ENCODE data around the gene KCNH5.
"Not testable (repeated sequence)": the region's sequence is repeated elsewhere in the genome, so short reads cannot be mapped to it uniquely, and the experiment has no call there.

The KCNH5 gene

GRCh38 chr14:62759796-62760195 lies 285.5 kb downstream of the KCNH5 start:
- no peak overlapping the region for H3K4me3 ChIP-seq (ENCODE audit: low read depth, low read length)

GRCh38 chr14:62746881-62747280 lies 298.4 kb downstream of the KCNH5 start:
- H3K4me3 ChIP-seq (ENCODE audit: low read depth, low read length) = not testable (repeated sequence)

DNA sequence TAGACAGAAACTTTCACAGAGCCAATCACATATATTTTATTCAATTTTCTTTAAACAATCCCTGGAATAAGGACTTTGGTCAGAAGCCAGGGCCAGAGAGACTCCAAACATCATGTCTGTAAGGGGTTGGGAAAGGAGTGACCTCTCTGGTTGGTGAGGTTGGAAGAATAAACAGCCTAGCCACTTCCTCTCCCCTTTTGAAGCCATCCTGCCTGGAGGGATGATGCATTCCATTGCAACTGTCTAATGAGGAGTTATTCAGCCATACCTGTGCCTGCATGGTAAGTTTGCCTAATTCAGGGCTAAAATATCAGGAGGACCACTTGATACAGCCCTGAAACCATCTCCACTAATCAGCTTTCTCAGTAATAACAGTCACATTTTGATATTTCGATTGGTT lies 299.8 kb downstream of the KCNH5 start:
- no peak overlapping the region for H3K4me3 ChIP-seq (ENCODE audit: low read depth, low read length)

- no peak overlapping the region for H3K4me3 ChIP-seq (ENCODE audit: low read depth, low read length)
Measured at GRCh38 chr14:62743560-62743959, 301.7 kb downstream of the KCNH5 start.

DNA sequence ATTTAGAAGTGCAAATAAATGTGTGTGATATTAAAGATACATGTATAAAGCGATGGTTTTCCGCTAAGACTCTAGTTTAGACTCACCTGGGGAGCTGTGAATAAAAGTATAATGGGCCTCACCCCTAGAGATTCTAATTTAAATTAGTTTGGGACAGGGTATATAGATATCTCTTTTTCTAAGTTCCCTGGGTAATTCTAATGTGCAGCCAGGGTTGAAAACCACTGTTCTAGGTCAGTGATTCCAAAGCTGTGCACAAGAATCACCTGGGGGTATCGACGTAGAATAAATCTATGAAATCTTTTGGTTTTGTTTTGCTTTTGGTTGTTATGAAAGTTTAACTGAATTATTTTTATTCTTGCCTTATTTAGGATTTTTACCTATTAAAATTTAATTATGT lies 302.1 kb downstream of the KCNH5 start:
- no peak overlapping the region for H3K4me3 ChIP-seq (ENCODE audit: low read depth, low read length)

GRCh38 chr14:62739647-62740046 lies 305.6 kb downstream of the KCNH5 start:
- no peak overlapping the region for H3K4me3 ChIP-seq (ENCODE audit: low read depth, low read length)

DNA sequence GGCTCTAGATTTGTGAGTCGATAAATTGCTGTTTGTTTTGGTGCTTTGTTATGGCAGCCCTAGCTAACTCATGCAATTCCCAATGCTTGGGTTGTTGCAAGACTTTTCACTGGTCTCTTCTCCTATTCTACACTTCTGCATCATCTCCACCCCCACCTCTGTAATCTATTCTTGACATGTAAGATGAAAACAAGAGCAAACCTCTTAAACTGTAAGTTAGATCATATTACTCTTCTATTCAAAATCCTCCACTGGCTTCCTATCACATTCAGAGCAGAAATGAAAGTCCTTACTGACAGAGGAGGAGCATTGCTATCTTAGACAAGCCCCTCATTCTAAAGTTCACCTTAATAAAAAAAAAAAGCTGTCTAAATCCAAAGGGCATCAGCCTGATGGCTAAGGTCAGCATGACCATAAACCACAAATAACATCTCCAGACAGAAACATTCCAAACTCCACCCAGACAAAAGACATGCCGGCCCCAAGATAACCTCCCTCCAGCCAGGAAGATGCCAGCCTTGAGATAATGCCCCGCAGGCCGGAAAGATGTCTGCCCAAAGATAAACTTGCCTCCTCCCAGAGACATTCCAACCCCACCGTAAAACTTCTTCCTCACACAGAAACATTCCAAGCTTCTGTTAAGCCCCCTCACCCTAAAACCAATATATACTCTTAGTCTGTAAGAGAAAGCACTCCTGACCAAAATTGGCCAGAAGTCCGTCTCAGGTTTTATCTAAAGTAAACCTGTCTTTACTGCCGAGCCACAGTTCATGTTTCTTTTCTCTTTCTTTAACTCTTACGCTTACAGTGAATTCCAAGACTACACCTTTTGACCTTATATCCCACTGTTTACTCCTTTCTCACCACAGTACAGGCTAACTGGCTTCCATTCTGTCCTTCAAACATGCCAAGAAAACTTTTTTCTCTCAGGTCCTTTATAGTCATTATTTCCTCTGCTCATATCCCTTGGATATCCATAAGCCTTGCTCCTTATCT lies 308.9 kb downstream of the KCNH5 start:
- no peak overlapping the region for H3K4me3 ChIP-seq (ENCODE audit: low read depth, low read length)

- no peak overlapping the region for H3K4me3 ChIP-seq (ENCODE audit: low read depth, low read length)
Measured at GRCh38 chr14:62734831-62735230, 310.4 kb downstream of the KCNH5 start.

DNA sequence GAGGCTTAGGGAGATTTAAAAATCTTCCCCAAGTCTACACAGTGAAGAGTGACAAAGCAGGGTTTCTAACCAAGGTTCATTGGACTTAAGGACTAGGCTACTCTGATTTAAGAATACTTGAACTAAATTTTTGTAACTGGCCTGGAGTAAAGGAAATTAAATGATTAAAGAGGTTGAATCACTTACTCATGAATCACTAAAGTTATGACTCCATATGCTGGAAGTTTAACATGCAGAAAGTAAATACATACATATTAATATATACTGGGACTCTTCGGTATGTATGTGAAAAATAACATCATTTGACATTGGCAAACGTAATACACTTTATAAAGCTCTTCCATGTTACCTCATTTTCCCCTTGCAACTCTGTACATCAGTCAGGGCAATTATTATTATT lies 322.9 kb downstream of the KCNH5 start:
- no peak overlapping the region for H3K4me3 ChIP-seq (ENCODE audit: low read depth, low read length)

GRCh38 chr14:62718629-62719028 lies 326.6 kb downstream of the KCNH5 start:
- H3K4me3 ChIP-seq (ENCODE audit: low read depth, low read length) = no peak overlapping the region

DNA sequence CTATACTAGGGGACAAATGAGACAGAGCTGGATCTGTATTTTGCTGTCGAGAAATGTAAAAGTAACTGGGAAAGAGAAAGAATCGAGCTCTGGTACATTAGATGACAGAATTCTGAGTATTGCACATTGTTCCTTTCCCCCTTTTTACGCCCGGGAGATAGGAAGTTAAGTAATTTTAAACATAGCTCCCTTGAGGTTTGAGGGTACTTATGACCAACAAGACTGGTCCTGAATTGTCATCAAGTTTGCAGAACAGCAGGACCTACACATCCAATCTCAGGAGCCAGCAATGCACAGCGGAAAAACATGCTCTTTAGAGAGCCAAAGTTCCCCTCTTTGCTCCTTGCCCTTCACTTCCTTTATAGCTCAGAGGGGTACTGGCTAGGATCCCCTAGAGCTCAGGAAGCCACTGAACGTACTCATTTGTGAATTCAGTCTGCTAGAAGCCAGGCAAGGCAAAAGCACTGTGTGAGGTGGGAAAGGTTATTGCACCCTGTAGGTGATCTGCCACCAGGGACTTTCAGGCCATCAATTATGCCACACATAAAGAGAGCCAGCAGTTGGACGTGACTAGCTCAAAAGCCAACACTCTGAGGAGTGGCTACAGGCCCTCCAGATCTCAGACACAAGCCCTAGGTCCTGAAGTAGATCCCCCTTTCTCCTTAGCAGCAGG lies 333.8 kb downstream of the KCNH5 start:
- H3K4me3 ChIP-seq (ENCODE audit: low read depth, low read length) = no peak overlapping the region

DNA sequence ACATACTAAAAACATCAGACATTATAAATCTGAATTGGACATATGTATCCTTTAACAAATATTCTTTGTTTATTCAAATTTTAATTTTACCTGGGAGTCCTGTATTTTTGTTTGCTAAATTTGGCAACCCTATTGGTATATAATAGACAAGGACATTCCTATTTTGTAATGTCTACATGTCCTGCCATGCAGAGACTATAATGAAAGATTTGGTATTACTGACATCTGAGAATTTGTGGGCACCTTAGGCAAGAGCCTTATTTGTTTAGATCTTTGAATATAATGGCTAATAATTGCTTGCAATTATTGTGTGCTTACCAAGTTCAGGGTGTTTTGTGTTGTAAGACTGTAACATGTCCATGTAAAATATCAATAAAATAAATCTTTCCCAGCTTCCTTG lies 334.4 kb downstream of the KCNH5 start:
- no peak overlapping the region for H3K4me3 ChIP-seq (ENCODE audit: low read depth, low read length)

DNA sequence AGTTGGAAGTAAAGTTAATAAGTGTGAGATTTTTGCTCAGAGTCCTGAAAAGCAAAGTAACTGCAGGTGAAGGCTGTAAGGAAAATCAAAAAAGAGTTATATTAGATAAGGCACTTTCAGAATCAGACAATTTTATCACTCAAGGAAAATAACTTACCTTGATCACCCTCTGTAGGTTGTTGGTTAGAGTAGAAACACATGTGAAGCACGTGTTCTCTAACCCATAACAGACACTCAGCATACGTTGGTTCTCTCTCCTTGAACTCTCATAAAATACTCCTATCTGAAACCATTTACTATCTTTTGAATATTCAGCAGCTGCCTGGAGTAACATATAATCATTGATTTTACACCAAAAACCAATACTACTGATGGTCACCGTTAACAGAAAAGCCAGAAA lies 335.5 kb downstream of the KCNH5 start:
- no peak overlapping the region for H3K4me3 ChIP-seq (ENCODE audit: low read depth, low read length)

DNA sequence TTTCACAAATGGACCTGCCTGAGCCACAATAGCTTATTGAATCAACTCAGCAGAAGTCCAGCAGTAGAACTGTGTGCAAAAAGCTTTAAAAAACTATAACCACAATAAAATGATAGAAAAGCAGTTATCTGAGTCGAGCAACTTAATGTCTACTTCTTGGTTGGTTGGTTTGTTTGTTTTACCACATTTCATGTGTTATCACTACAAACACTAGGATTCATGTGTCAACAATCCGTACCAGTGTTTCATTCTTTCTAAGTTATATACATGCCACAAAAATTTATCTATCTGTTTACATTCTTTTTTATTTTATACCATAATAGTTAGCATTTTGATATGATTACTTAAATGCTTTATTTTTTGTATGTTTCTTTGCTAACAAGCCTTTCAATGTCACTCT lies 339.0 kb downstream of the KCNH5 start:
- H3K4me3 ChIP-seq (ENCODE audit: low read depth, low read length) = no peak overlapping the region

- no peak overlapping the region for H3K4me3 ChIP-seq (ENCODE audit: low read depth, low read length)
Measured at GRCh38 chr14:62697461-62697860, 347.8 kb downstream of the KCNH5 start.

GRCh38 chr14:62696929-62697328 lies 348.3 kb downstream of the KCNH5 start:
- no peak overlapping the region for H3K4me3 ChIP-seq (ENCODE audit: low read depth, low read length)

GRCh38 chr14:62696331-62696924 lies 348.8 kb downstream of the KCNH5 start:
- H3K4me3 ChIP-seq (ENCODE audit: low read depth, low read length) = no peak overlapping the region

DNA sequence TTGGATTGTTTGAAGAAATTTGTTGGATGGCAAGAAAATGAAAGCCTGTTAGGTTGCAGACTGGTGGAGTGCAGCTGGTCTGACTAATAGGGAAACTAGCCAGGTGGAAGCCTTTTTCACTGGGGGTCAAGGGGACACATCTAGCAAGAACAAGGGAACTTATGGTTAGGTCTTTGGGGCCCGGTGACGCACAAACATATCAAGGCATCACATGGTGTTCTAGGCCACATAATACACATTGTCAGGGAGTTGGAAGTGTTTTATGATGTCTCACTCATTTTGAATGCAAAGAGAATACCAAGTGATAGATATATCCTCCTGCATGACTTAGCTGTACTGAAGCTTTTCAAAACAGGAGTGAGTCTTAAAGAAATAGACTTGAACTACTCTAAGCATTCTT lies 351.2 kb downstream of the KCNH5 start:
- no peak overlapping the region for H3K4me3 ChIP-seq (ENCODE audit: low read depth, low read length)

DNA sequence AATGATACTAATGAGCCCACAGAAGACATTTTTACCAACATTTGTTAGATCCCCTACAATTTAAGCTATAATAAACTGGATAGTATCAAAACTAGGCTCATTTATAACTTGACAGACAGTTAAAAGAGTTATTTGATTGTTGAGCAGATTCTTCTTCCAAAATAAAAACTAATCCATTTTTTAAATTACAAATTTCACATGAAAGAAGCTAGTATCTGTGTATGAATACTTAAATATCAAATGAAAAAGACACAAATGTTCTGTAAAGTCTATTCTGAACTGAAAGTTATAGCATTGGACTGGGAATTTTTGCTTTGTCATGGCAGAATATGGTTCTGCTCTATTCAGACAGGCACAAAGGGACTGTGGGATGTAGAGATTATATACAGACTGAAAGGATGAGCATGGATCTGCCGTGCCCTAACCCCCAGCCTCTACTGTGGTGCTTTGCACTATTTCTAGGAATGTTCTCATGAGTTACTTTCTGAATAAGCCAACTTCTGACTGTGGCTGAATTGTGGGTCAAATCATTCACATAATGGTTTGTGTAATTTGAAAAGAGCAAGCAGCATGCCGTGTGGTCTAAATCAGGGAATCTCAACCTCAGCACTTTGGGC lies 352.7 kb downstream of the KCNH5 start:
- no peak overlapping the region for H3K4me3 ChIP-seq (ENCODE audit: low read depth, low read length)

DNA sequence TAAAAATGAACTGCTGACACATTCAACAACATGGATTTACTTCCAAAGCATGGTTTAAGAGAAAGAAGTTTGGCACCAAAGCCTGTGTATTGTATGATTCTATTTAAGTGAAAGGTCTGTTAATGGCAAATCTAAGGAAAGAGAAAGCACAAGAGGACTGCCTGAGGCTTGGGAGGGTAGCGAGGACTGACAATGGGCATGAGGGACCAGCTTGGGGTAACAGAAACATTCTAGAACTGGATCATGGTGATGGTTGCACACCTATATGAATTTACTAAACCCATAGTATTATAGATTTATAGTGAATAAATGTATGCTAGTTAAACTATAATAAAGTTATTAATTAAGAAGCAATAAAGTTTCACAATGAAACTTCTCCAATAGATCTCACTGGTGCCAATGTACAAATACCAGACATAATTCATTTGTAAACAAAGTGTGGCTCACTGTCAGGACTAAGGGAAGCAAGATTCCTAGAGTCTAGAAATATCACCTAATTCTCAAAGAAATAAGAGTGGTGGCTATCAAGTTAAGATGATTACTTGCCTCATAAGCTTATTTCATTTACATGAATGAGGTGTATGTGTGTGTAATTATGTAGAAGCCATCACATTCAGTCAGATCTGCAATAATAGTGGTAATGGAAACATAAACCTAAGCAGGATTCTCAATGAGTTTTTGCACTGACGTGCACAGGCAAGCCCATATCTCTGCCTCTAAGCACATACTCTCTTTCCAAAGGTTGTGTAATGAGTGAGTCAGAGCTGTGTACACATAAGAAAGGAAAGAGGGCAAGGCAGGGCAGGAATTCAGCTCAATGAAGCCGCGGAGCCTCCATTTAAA lies 353.4 kb downstream of the KCNH5 start:
- H3K4me3 ChIP-seq (ENCODE audit: low read depth, low read length) = no peak overlapping the region

All from iPS-11a (cell line).